Stomach (tissue), 9 donors: ENCODE data around the gene SH3BP4. TPM values are rescaled to one million over a fixed set of nuclear protein-coding genes. Genes with fewer than 3 reads are reported as not detected.

ENCODE experiments used
- DNase-seq, 2 donors: peaks; one replicate each; pipeline versions ENCODE4 v3.0.0 to v3.0.0-alpha.2; 2013 to 2019
- H3K27ac ChIP-seq, 5 donors: fragments of 200-600 bp in 4 of 5; sonication (generic) in 4 of 5; one replicate each; pipeline ENCODE4 v1.5.1; 2013 to 2019; ENCODE audit warnings: mild to moderate bottlenecking in 1 of 5, moderate library complexity in 1 of 5
- H3K27me3 ChIP-seq, 3 donors: fragments of 200-600 bp; sonication (generic); one replicate each; pipeline ENCODE4 v1.5.1; 2017 to 2019; ENCODE audit warnings: mixed run types in 1 of 3
- H3K36me3 ChIP-seq, 4 donors: fragments of 200-600 bp; sonication (generic); 1 replicate in 3 of 4; 2 replicates in 1 of 4; pipeline ENCODE4 v1.5.1; 2016 to 2019
- H3K4me1 ChIP-seq, 4 donors: fragments of 200-600 bp; sonication (generic); one replicate each; pipeline ENCODE4 v1.5.1; 2016 to 2019
- H3K4me3 ChIP-seq, 4 donors: fragments of 200-600 bp; sonication (generic) in 3 of 4; one replicate each; pipeline ENCODE4 v1.5.1; 2016 to 2019; ENCODE audit warnings: mild to moderate bottlenecking in 1 of 4
- H3K9me3 ChIP-seq, 4 donors: fragments of 200-600 bp; sonication (generic); one replicate each; pipeline ENCODE4 v1.5.1; 2016 to 2019
- EP300 ChIP-seq: sonication (generic); formaldehyde crosslinking; IDR thresholded peaks from one replicate; pipeline ENCODE4 v1.6.1; 2017; ENCODE audit warnings: antibody characterized with exemption
- POLR2A ChIP-seq, 4 donors: fragments of 450-650 bp; IDR thresholded peaks; one replicate each; pipeline ENCODE4 v1.6.1; 2016; ENCODE audit warnings: antibody characterized with exemption in 4 of 4, control low read depth in 2 of 4, mild to moderate bottlenecking in 1 of 4, moderate library complexity in 1 of 4
- POLR2AphosphoS5 ChIP-seq, 3 donors: sonication (generic); formaldehyde crosslinking; IDR thresholded peaks; one replicate each; pipeline ENCODE4 v1.6.1; 2016; ENCODE audit warnings: antibody characterized with exemption in 3 of 3
- WGBS, 5 donors: extraction: QIAGEN DNeasy Blood & Tissue Kit in 3 of 5; methylation state at CpG; one replicate each; pipeline versions ENCODE4 v1.1.5 to v1.1.7; 2013 to 2018; 5-methylcytosine and 5-hydroxymethylcytosine counted together
- intact Hi-C: fragments of 100-400 bp; cut with DNase I; formaldehyde crosslinking; loops from one replicate; pipeline ENCODE4 v1.15.1; 2023; ENCODE audit warnings: low total_unique reads
- polyA plus RNA-seq, 3 donors: library from polyadenylated mRNA; stranded (reverse); fragments of 200-250 nt; gene quantifications; one replicate each; pipeline ENCODE4 v1.2.3, GENCODE V29; 2013
- total RNA-seq, 5 donors: library from RNA; depleted of rRNA; stranded (reverse); fragments of >200 nt; gene quantifications; one replicate each; pipeline versions ENCODE4 v1.1.0 to v1.2.3, GENCODE V29; 2014 to 2016
- TF ChIP-seq, protein P1 (sequence below), 7 experiments: fragments of 450-650 bp in 4 of 7; fragments of 200-600 bp in 3 of 7; sonication (generic) in 3 of 7; IDR thresholded peaks; one replicate each; pipeline ENCODE4 v1.5.1; 2016 to 2019; ENCODE audit warnings: antibody characterized with exemption in 7 of 7, control low read depth in 2 of 7, mild to moderate bottlenecking in 1 of 7
- donor health status: healthy with polysubstance abuse.
- donor health status: Bipolar disorder and iron deficiency.
- donor health status: healthy.

Gene SH3BP4
- total and polyA plus RNA-seq, 8 donors, result 10.2 to 54.0 (median 18.8) TPM

DNA sequence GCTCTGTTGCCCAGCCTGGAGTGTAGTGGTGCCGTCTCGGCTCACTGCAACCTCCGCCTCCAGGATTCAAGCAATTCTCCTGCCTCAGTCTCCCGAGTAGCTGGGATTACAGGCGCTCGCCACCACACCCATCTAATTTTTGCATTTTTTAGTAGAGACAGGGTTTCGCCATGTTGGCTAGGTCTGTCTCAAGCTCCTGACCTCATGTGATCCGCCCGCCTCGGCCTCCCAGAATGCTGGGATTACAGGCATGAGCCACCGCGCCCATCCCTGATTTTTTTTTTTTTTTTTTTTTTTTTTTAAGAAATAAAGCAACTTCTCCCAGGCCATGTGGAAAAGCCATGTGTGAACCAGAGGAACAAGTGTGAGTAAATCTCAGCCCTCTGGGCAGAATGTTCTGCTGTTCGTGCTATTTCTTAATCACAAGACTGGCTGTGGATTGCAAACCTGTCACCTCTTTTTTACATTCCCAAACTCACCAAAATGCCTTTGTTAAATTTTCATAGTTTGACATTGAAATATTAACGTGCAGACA is 6.4 kb upstream of the SH3BP4 start:
- WGBS, 5 donors, result 82 to 90% (median 89%) methylated on average over 14 of the region's 14 CpGs
- Histone ChIP-seq H3K27ac (no peak overlapping the region), H3K27me3 (peaks cover 0 to 6% (median 0%) of the 10 kb centered on the region in 3 donors), H3K36me3 (no peaks in the 10 kb centered on the region), H3K9me3 (peaks cover 0 to 8% (median 0%) of the 10 kb centered on the region in 4 donors), H3K4me1 (peaks cover 0 to 6% (median under 1%) of the 10 kb centered on the region in 4 donors), H3K4me3 (no peak overlapping the region)
- TF ChIP-seq, protein P1, sequence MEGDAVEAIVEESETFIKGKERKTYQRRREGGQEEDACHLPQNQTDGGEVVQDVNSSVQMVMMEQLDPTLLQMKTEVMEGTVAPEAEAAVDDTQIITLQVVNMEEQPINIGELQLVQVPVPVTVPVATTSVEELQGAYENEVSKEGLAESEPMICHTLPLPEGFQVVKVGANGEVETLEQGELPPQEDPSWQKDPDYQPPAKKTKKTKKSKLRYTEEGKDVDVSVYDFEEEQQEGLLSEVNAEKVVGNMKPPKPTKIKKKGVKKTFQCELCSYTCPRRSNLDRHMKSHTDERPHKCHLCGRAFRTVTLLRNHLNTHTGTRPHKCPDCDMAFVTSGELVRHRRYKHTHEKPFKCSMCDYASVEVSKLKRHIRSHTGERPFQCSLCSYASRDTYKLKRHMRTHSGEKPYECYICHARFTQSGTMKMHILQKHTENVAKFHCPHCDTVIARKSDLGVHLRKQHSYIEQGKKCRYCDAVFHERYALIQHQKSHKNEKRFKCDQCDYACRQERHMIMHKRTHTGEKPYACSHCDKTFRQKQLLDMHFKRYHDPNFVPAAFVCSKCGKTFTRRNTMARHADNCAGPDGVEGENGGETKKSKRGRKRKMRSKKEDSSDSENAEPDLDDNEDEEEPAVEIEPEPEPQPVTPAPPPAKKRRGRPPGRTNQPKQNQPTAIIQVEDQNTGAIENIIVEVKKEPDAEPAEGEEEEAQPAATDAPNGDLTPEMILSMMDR (IDR thresholded peaks at IDR 0.05), result no peak
- TF ChIP-seq EP300 (no peak), POLR2AphosphoS5 (IDR thresholded peaks at IDR 0.05) (no peak), POLR2A (IDR thresholded peaks at IDR 0.05) (no peak)
- no peak for DNase-seq
- intact Hi-C loops, result no loop called here

DNA sequence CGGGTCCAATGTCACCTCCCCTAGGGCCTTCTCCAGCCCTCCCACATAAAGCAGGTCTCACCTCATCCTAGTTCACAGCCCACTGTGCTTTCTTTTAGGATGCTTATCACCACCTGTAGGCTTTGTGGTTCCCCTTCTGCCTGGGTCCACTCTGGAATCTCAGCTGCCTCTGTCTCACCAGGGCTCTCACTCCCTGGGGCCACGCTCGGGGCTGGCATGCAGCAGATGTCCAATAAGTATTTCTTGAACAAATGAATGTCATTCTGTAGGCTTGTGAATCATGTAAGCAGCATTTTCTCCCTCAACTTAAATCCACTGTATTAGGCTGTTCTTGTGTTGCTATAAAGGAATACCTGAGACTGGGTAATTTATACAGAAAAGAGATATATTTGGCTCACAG is 4.3 kb upstream of the SH3BP4 start:
- H3K4me1 ChIP-seq, result peaks cover 4 to 18% (median 11%) of the 10 kb centered on the region in 4 donors
- intact Hi-C loops, result no loop called here
- H3K9me3 ChIP-seq, result peaks cover 0 to 8% (median 0%) of the 10 kb centered on the region in 4 donors
- WGBS, 5 donors, result 89 to 100% (median 95%) methylated on average over 3 of the region's 3 CpGs
- TF ChIP-seq, protein P1 (IDR thresholded peaks at IDR 0.05), result no peak
- no peak for TF ChIP-seq POLR2A (IDR thresholded peaks at IDR 0.05)
- TF ChIP-seq EP300, result no peak
- no peak for TF ChIP-seq POLR2AphosphoS5 (IDR thresholded peaks at IDR 0.05)
- no peak for DNase-seq
- peaks cover 0 to 25% (median 3%) of the 10 kb centered on the region in 3 donors for H3K27me3 ChIP-seq
- H3K36me3 ChIP-seq, result no peaks in the 10 kb centered on the region
- H3K4me3 ChIP-seq, result no peak overlapping the region
- H3K27ac ChIP-seq, result no peak overlapping the region

DNA sequence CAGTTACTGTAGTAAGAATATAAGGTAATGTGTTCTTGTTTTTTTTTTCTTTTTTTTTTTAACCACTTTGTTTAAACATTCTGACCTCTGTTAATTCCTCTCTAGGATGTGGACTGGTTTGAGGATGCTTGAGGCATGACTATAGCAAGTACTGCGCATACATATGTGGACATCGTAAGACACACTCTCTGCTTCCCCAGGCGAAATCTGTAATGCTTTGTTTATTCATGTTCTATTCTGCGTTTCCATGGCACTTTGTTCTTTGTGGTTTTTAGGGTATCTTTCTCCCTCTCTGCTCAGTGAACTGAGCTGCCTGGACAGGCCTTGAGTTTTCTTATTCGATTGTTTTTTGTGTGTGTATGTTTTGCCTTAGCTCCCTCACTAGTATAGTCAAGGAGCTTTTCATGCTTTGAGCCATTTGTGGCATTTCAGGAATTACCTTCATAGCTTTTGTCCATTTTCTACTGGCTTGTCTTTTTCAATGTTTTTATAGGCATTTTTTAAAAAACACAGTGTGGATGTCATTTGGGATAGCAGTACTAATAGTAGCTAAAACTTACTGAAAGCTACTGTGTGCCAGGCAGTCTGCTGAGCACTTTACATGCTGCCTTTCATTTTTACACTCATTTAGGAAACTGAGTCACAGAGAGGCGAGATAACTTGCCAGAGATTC is 1.9 kb upstream of the SH3BP4 start:
- WGBS, 5 donors, result 64 to 76% (median 72%) methylated on average over 6 of the region's 6 CpGs
- H3K27me3 ChIP-seq, result peaks cover 0 to 42% (median 3%) of the 10 kb centered on the region in 3 donors
- H3K36me3 ChIP-seq, result no peaks in the 10 kb centered on the region
- TF ChIP-seq, protein P1 (IDR thresholded peaks at IDR 0.05), result no peak
- TF ChIP-seq POLR2AphosphoS5 (IDR thresholded peaks at IDR 0.05), result peak in 2 of 3 donors; percentile 40 to 51
- H3K27ac ChIP-seq, result peak overlapping the region in 4 of 5 donors; percentile 5 to 96 (median 92)
- peak in 1 of 2 donors; percentile 47 for DNase-seq
- intact Hi-C loops, result loop anchor here (10.0 kb wide), 1 partner anchor 95 kb away; no protein-coding TSS in a partner anchor
- no peaks in the 10 kb centered on the region for H3K9me3 ChIP-seq
- H3K4me1 ChIP-seq, result peaks cover 14 to 37% (median 33%) of the 10 kb centered on the region in 4 donors
- H3K4me3 ChIP-seq, result no peak overlapping the region

DNA sequence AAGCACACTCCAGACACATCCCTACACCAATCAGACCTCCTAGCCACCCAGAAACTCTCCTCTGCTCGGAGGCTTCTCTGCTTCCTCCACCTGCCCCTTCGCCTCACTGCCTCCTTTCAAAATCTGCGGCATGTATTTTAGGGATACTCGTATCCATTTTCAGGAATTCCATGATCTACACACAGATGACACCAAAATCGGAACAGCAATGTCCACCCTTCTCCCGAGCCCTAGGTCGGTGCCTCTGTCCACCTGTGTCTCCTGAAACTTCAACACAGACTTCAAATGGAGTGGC is 1.4 kb upstream of the SH3BP4 start:
- intact Hi-C loops, result loop anchor here (10.0 kb wide), 1 partner anchor 94 kb away; no protein-coding TSS in a partner anchor
- no peak overlapping the region for H3K4me3 ChIP-seq
- DNase-seq, result no peak
- H3K4me1 ChIP-seq, result peaks cover 18 to 42% (median 38%) of the 10 kb centered on the region in 4 donors
- peak overlapping the region in 3 of 5 donors; percentile 88 to 96 (median 95) for H3K27ac ChIP-seq
- H3K9me3 ChIP-seq, result no peaks in the 10 kb centered on the region
- H3K27me3 ChIP-seq, result peaks cover 0 to 42% (median 3%) of the 10 kb centered on the region in 3 donors
- TF ChIP-seq, protein P1 (IDR thresholded peaks at IDR 0.05), result no peak
- no peak for TF ChIP-seq EP300
- no peak for TF ChIP-seq POLR2A (IDR thresholded peaks at IDR 0.05)
- TF ChIP-seq POLR2AphosphoS5 (IDR thresholded peaks at IDR 0.05), result no peak
- 81 to 90% (median 87%) methylated on average over 7 of the region's 7 CpGs for WGBS, 5 donors
- H3K36me3 ChIP-seq, result no peaks in the 10 kb centered on the region
